IMR-90 (cell line): Measurements from ENCODE around the gene DMD. TPM values are rescaled to one million over a fixed set of nuclear protein-coding genes. Genes with fewer than 3 reads are reported as not detected.
A peak's percentile ranks its signal among the peaks of the same experiment; 100 is the strongest.

Experiments
- ATAC-seq: fragments of 200-7000 bp; cut with Tn5 transposase; 2 replicates; pipeline ENCODE4 v1.9.1; 2020; ENCODE audit warnings: low read depth, mild to moderate bottlenecking, moderate library complexity
- BruUV-seq: library from RNA; stranded (reverse); fragments of 400-500 nt; replicated peaks from 2 replicates; lab custom pipeline; 2021; lab: Mats Ljungman, UMichigan
- CTCF ChIA-PET: fragments of 300-600 bp; formaldehyde crosslinking; extraction: SDS; loops from one replicate; lab custom pipeline; 2021; ENCODE audit warnings: antibody characterized with exemption; lab: Yijun Ruan, JAX
- POLR2A ChIA-PET: fragments of 300-600 bp; sonication (Branson Sonifier 250); formaldehyde crosslinking; loops from one replicate; lab custom pipeline; 2022; ENCODE audit warnings: antibody characterized with exemption; ENCODE audit not compliant: unreplicated experiment; lab: Charles Lee
- DNase-seq: peaks from one replicate; pipeline ENCODE4 v3.0.0; 2013
- H2AFZ ChIP-seq: replicated peaks from 2 replicates; pipeline ENCODE3; 2013; ENCODE audit warnings: low read length, mild to moderate bottlenecking; ENCODE audit not compliant: poor library complexity
- H2AK5ac ChIP-seq: 2 replicates; pipeline ENCODE4 v1.6.1; 2013; ENCODE audit warnings: low read depth, low read length, inconsistent platforms
- H2AK9ac ChIP-seq: replicated peaks from 2 replicates; pipeline ENCODE3; 2013; ENCODE audit warnings: mild to moderate bottlenecking, low read depth, low read length, moderate library complexity; ENCODE audit not compliant: poor library complexity
- H2BK120ac ChIP-seq: 2 replicates; pipeline ENCODE4 v1.6.1; 2013; ENCODE audit warnings: low read depth, low read length, inconsistent platforms
- H2BK15ac ChIP-seq: 3 replicates; pipeline ENCODE4 v1.6.1; 2013; ENCODE audit warnings: low read depth, low read length, inconsistent platforms
- H2BK20ac ChIP-seq: 2 replicates; pipeline ENCODE4 v1.6.1; 2013; ENCODE audit warnings: low read depth, mild to moderate bottlenecking, inconsistent platforms, low read length, moderate library complexity
- H2BK5ac ChIP-seq: 2 replicates; pipeline ENCODE4 v1.6.1; 2013; ENCODE audit warnings: mild to moderate bottlenecking, low read depth, low read length, inconsistent platforms; ENCODE audit not compliant: poor library complexity, severe bottlenecking
- H3K14ac ChIP-seq: replicated peaks from 2 replicates; pipeline ENCODE4 v1.6.1; 2013; ENCODE audit warnings: low read depth, low read length, inconsistent platforms
- H3K18ac ChIP-seq: 2 replicates; pipeline ENCODE4 v1.6.1; 2013; ENCODE audit warnings: low read depth, low read length, control low read depth
- H3K23ac ChIP-seq: 2 replicates; pipeline ENCODE4 v1.6.1; 2013; ENCODE audit warnings: low read depth, low read length, inconsistent platforms
- H3K27ac ChIP-seq: 2 replicates; pipeline ENCODE4 v1.5.1; 2013; ENCODE audit warnings: mild to moderate bottlenecking, control low read depth, low read length; ENCODE audit not compliant: insufficient read depth
- H3K27me3 ChIP-seq: 2 replicates; pipeline ENCODE4 v1.6.1; 2013; ENCODE audit warnings: low read length; ENCODE audit not compliant: control insufficient read depth, insufficient read depth
- H3K36me3 ChIP-seq: 2 replicates; pipeline ENCODE4 v1.6.1; 2013; ENCODE audit warnings: low read length, mixed read lengths; ENCODE audit not compliant: control insufficient read depth, insufficient read depth
- H3K4ac ChIP-seq: 2 replicates; pipeline ENCODE4 v1.6.1; 2013; ENCODE audit warnings: low read depth, low read length, inconsistent platforms
- H3K4me1 ChIP-seq: 2 replicates; pipeline ENCODE4 v1.6.1; 2013; ENCODE audit warnings: low read length, mixed read lengths; ENCODE audit not compliant: control insufficient read depth, insufficient read depth
- H3K4me2 ChIP-seq: 2 replicates; pipeline ENCODE4 v1.6.1; 2013; ENCODE audit warnings: low read depth, mild to moderate bottlenecking, control low read depth, low read length, moderate library complexity
- H3K4me3 ChIP-seq: 2 replicates; pipeline ENCODE4 v1.5.1; 2013; ENCODE audit warnings: low read depth, mild to moderate bottlenecking, control low read depth, low read length, moderate library complexity; ENCODE audit not compliant: insufficient read depth
- H3K56ac ChIP-seq: 2 replicates; pipeline ENCODE4 v1.6.1; 2013; ENCODE audit warnings: low read length, inconsistent platforms; ENCODE audit not compliant: insufficient read depth; ENCODE audit errors: extremely low read depth
- H3K79me1 ChIP-seq, 2 experiments: 2 replicates each; pipeline ENCODE4 v1.6.1; 2013; ENCODE audit warnings: low read length in 2 of 2, inconsistent platforms in 1 of 2, low read depth in 1 of 2
- H3K9ac ChIP-seq: 2 replicates; pipeline ENCODE4 v1.6.1; 2013; ENCODE audit warnings: low read depth, low read length, control low read depth
- H3K9me1 ChIP-seq: 2 replicates; pipeline ENCODE4 v1.6.1; 2013; ENCODE audit warnings: low read length, inconsistent platforms; ENCODE audit not compliant: insufficient read depth
- H3K9me3 ChIP-seq: 2 replicates; pipeline ENCODE4 v1.6.1; 2013; ENCODE audit warnings: low read length; ENCODE audit not compliant: control insufficient read depth, insufficient read depth
- H4K20me1 ChIP-seq: 2 replicates; pipeline ENCODE4 v1.6.1; 2013; ENCODE audit warnings: low read length, inconsistent platforms; ENCODE audit not compliant: insufficient read depth
- H4K5ac ChIP-seq: 2 replicates; pipeline ENCODE4 v1.6.1; 2013; ENCODE audit warnings: mild to moderate bottlenecking, low read depth, low read length, control low read depth
- H4K8ac ChIP-seq, 2 experiments: 2 replicates each; pipeline ENCODE4 v1.6.1; 2013; ENCODE audit warnings: low read depth in 2 of 2, low read length in 2 of 2, control low read depth in 1 of 2, inconsistent platforms in 1 of 2
- H4K91ac ChIP-seq: 2 replicates; pipeline ENCODE4 v1.6.1; 2013; ENCODE audit warnings: low read depth, low read length, inconsistent platforms; ENCODE audit not compliant: insufficient read depth
- POLR2A ChIP-seq: IDR thresholded peaks from 2 replicates; pipeline ENCODE4 v1.6.1; 2012; ENCODE audit warnings: mild to moderate bottlenecking, low read depth, low read length
- WGBS, 2 experiments: methylation state at CpG; one replicate each; pipeline versions ENCODE4 v1.1.5 to v1.1.7; 2013; ENCODE audit warnings: missing lambda C conversion rate in 2 of 2; ENCODE audit not compliant: insufficient read length in 1 of 2; ENCODE audit errors: extremely low coverage in 2 of 2; 5-methylcytosine and 5-hydroxymethylcytosine counted together
- dilution Hi-C: fragments of 300-500 bp; cut with HindIII; formaldehyde crosslinking; loops from one replicate; pipeline ENCODE4 v1.14.3; 2018; ENCODE audit warnings: low sequenced_read_pairs; ENCODE audit not compliant: unreplicated experiment
- in situ Hi-C: fragments of 300-500 bp; cut with MboI; formaldehyde crosslinking; loops from 3 replicates; pipeline ENCODE4 v1.14.3; 2019; ENCODE audit warnings: low sequenced_read_pairs, inconsistent platforms, mixed read lengths
- intact Hi-C: fragments of 100-400 bp; cut with micrococcal nuclease; formaldehyde crosslinking; loops from 2 replicates; pipeline ENCODE4 v1.10.0; 2022
- polyA plus RNA-seq, 3 experiments: library from polyadenylated mRNA; depleted of rRNA; stranded (reverse); fragments of >200 nt; gene quantifications; 2 replicates each; pipeline ENCODE4 v1.2.3, GENCODE V29; 2012; ENCODE audit warnings: low replicate concordance in 1 of 3
- total RNA-seq: library from RNA; depleted of rRNA; stranded (reverse); fragments of >200 nt; gene quantifications from 2 replicates; pipeline ENCODE4 v1.2.3, GENCODE V29; 2012
- TF ChIP-seq, protein P1 (sequence below): fragments of 150-350 bp; IDR thresholded peaks from 2 replicates; pipeline ENCODE4 v1.6.1; 2017; ENCODE audit warnings: mild to moderate bottlenecking, antibody characterized with exemption, low read length, low read depth

DMD gene
- total and polyA plus RNA-seq, 2 of the 4 experiments (the other 2 are of a cell fraction) = 6.6 to 11.8 TPM

DNA sequence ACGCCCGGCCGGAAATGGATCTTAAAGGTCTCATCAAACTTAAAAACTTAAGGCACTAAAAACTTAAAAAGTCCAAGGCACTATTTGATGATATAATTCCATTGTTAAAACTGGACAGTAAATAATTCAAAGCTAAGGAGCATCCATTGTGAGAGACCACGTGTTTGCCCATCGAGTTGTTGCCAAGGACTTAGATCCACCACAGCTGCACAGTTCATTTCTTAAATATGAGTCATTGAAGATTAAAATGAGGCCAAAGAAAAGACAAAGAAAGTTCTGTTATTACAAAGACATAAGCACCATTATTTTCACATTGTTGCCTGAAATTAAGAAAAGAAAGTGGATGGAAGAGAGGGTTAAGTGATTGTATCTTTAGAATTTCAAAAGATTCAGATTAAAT lies 1728.0 kb downstream of the DMD start:
- Histone ChIP-seq H3K18ac (no peak overlapping the region), H3K14ac (no peak overlapping the region), H4K20me1 (no peaks in the 10 kb centered on the region), H2AK5ac (no peak overlapping the region), H3K4me3 (no peak overlapping the region), H3K4me1 (no peaks in the 10 kb centered on the region), H3K4me2 (no peak overlapping the region), H3K9me3 (no peaks in the 10 kb centered on the region), H2BK120ac (no peak overlapping the region), H4K5ac (no peak overlapping the region), H3K9ac (no peak overlapping the region), H2BK5ac (no peak overlapping the region), H2AFZ (no peak overlapping the region), H4K8ac (no peak overlapping the region), H3K9me1 (no peaks in the 10 kb centered on the region), H3K27me3 (no peaks in the 10 kb centered on the region), H3K4ac (no peak overlapping the region), H4K91ac (no peak overlapping the region), H3K36me3 (no peaks in the 10 kb centered on the region), H2BK20ac (no peak overlapping the region), H2AK9ac (no peak overlapping the region), H3K79me1 (no peaks in the 10 kb centered on the region), H3K23ac (no peak overlapping the region), H3K27ac (no peak overlapping the region), H3K56ac (no peak overlapping the region), H2BK15ac (no peak overlapping the region)
- ATAC-seq (no peak; the same call in 1 of the 2 replicates), DNase-seq (peak; percentile 79)
- WGBS, 2 experiments = no CpG with 5 or more reads among the region's 5 CpGs
- ChIA-PET CTCF (interaction anchor here (0.6 kb wide), 1 partner anchor 594 kb away, joined by 3 read pairs; no protein-coding TSS in a partner anchor), POLR2A (no interaction called here)
- TF ChIP-seq POLR2A = no peak
- TF ChIP-seq, protein P1, sequence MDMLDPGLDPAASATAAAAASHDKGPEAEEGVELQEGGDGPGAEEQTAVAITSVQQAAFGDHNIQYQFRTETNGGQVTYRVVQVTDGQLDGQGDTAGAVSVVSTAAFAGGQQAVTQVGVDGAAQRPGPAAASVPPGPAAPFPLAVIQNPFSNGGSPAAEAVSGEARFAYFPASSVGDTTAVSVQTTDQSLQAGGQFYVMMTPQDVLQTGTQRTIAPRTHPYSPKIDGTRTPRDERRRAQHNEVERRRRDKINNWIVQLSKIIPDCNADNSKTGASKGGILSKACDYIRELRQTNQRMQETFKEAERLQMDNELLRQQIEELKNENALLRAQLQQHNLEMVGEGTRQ = peak; percentile 31; the same call in 1 of the 2 replicates
- in situ Hi-C loops (no loop called here), dilution Hi-C loops (no loop called here), intact Hi-C loops (no loop called here)
- BruUV-seq = no TSS peak
